Keratinocyte (primary cell): ENCODE data around the gene MPPED1. TPM values are rescaled to one million over a fixed set of nuclear protein-coding genes. Genes with fewer than 3 reads are reported as not detected.

Source experiments
- DNase-seq: peaks from one replicate; pipeline ENCODE4 v3.0.0-alpha.2; 2011; ENCODE audit warnings: low read depth, missing footprints, low spot score
- FAIRE-seq: peaks from 2 replicates; lab custom pipeline; 2011; peaks lifted over from hg19 to GRCh38; lab: Jason Lieb, UNC
- H2AFZ ChIP-seq: 2 replicates; pipeline ENCODE4 v1.6.0; 2012; ENCODE audit warnings: low read length, control low read depth, inconsistent platforms; ENCODE audit not compliant: control insufficient read depth
- H3K27ac ChIP-seq: 2 replicates; pipeline ENCODE4 v1.5.1; 2011; ENCODE audit warnings: low read length; ENCODE audit not compliant: control insufficient read depth, insufficient read depth
- H3K27me3 ChIP-seq: 3 replicates; pipeline ENCODE4 v1.6.0; 2011; ENCODE audit warnings: low read length; ENCODE audit not compliant: control insufficient read depth, insufficient read depth; ENCODE audit errors: extremely low read depth
- H3K36me3 ChIP-seq, 2 experiments: 2 replicates in 1 of 2; 3 replicates in 1 of 2; pipeline ENCODE4 v1.5.1; 2011; ENCODE audit warnings: low read length in 2 of 2, mild to moderate bottlenecking in 1 of 2; ENCODE audit not compliant: control insufficient read depth in 2 of 2, insufficient read depth in 2 of 2; ENCODE audit errors: extremely low read depth in 1 of 2
- H3K4me1 ChIP-seq: 3 replicates; pipeline ENCODE4 v1.5.1; 2011; ENCODE audit warnings: low read length; ENCODE audit not compliant: control insufficient read depth, insufficient read depth; ENCODE audit errors: extremely low read depth
- H3K4me2 ChIP-seq: 3 replicates; pipeline ENCODE4 v1.6.0; 2011; ENCODE audit warnings: low read depth, low read length; ENCODE audit not compliant: control insufficient read depth, insufficient read depth; ENCODE audit errors: extremely low read depth
- H3K4me3 ChIP-seq, 3 experiments: fragments of 200-600 bp in 1 of 3; sonication (generic) in 1 of 3; 2 replicates in 2 of 3; 3 replicates in 1 of 3; pipeline ENCODE4 v1.5.1; 2011 to 2016; ENCODE audit warnings: low read length in 3 of 3, mild to moderate bottlenecking in 3 of 3, control low read depth in 2 of 3, inconsistent platforms in 1 of 3, low read depth in 1 of 3, mixed read lengths in 1 of 3, mixed run types in 1 of 3, moderate library complexity in 1 of 3; ENCODE audit not compliant: control insufficient read depth in 2 of 3, insufficient read depth in 2 of 3; ENCODE audit errors: extremely low read depth in 1 of 3
- H3K79me2 ChIP-seq: 2 replicates; pipeline ENCODE4 v1.6.0; 2012; ENCODE audit warnings: low read length; ENCODE audit not compliant: control insufficient read depth, insufficient read depth
- H3K9ac ChIP-seq: 3 replicates; pipeline ENCODE4 v1.6.0; 2011; ENCODE audit warnings: low read length; ENCODE audit not compliant: control insufficient read depth, insufficient read depth; ENCODE audit errors: extremely low read depth
- H3K9me1 ChIP-seq: 3 replicates; pipeline ENCODE4 v1.6.0; 2011; ENCODE audit warnings: low read length; ENCODE audit not compliant: control insufficient read depth, insufficient read depth; ENCODE audit errors: extremely low read depth
- H3K9me3 ChIP-seq: 2 replicates; pipeline ENCODE4 v1.5.1; 2012; ENCODE audit warnings: low read depth, low read length; ENCODE audit not compliant: control insufficient read depth
- H4K20me1 ChIP-seq: 3 replicates; pipeline ENCODE4 v1.6.0; 2011; ENCODE audit warnings: low read length; ENCODE audit not compliant: control insufficient read depth, insufficient read depth; ENCODE audit errors: extremely low read depth
- EZH2 ChIP-seq: IDR thresholded peaks from one replicate; pipeline ENCODE4 v1.6.1; 2012; ENCODE audit warnings: inconsistent platforms, mild to moderate bottlenecking, low read length, moderate library complexity
- dilution Hi-C: fragments of 300-500 bp; cut with MboI; formaldehyde crosslinking; loops from one replicate; pipeline ENCODE4 v1.7.0; 2020; ENCODE audit warnings: low sequenced_read_pairs; ENCODE audit not compliant: extremely low pct_ligation_motif_present
- polyA plus RNA-seq, 5 experiments: library from polyadenylated mRNA; depleted of rRNA in 3 of 5; stranded (reverse) in 3 of 5; stranded (forward) in 1 of 5; unstranded in 1 of 5; fragments of >200 nt; gene quantifications; 1 replicate in 1 of 5; 2 replicates in 3 of 5; 3 replicates in 1 of 5; pipeline versions ENCODE4 v1.2.1 to v1.2.3, GENCODE V29; 2011 to 2012; ENCODE audit warnings: missing spikeins in 2 of 5, low read depth in 1 of 5, low replicate concordance in 1 of 5
- TF ChIP-seq, protein P1 (sequence below), 3 experiments: IDR thresholded peaks in 1 of 3; conservative IDR thresholded peaks in 1 of 3; optimal IDR thresholded peaks in 1 of 3; 2 replicates in 2 of 3; 3 replicates in 1 of 3; pipeline versions ENCODE3 to v1.5.1; 2011; ENCODE audit warnings: low read length in 3 of 3, mild to moderate bottlenecking in 3 of 3, moderate library complexity in 2 of 3, control low read depth in 1 of 3, inconsistent platforms in 1 of 3; ENCODE audit not compliant: insufficient read depth in 2 of 3; ENCODE audit errors: extremely low read depth in 1 of 3

The MPPED1 gene
- polyA plus RNA-seq, 1 donor (not counting 4 experiments of a cell fraction or from before 2014, with no cell fraction given): not detected

DNA sequence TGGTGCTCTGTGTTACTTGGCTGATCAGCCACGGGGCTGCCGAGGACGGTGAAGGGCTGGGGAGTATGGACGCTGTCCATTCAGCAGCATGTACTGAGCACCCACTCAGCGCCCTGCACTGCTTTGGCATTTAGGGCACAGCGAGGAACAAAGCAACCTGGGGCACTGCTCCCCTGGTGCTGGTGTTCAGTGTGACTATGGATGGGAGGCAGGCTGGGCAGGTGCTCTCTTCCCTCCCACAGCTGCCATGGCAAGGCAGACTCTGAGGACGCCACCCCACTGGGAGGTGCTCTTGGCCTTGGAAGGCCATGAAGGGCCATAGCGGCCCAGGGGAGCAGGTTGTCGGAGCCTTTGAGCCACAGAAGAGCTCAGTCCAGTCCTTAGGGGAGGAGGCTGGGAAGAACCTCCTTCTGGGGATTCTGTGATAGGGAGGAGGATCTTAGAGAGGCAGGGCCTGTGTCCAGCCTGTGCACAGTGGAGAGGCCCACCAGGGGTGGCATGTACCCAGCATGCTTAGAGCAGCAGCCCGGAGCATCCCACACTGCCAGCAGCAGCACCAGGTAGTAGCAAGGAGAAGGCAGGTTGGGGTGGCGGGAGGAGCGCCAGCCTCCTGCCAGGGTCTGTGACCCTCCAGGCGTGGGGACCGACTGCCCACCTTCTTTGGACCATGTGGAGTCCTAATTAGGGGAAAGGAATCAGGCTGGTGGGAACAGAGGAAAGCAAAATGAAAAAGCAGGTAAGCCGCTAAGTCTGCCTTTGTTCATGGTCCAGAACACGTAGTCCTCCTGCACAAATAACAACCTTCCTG lies 141.8 kb downstream of the MPPED1 start:
- dilution Hi-C loops: no loop called here
- Histone ChIP-seq H3K27me3 (no peaks in the 10 kb centered on the region), H3K4me2 (no peak overlapping the region), H3K79me2 (no peaks in the 10 kb centered on the region), H3K9me3 (no peaks in the 10 kb centered on the region), H3K9me1 (no peaks in the 10 kb centered on the region), H3K4me3 (no peak overlapping the region), H2AFZ (no peak overlapping the region), H3K27ac (no peak overlapping the region), H3K4me1 (no peaks in the 10 kb centered on the region), H3K36me3 (no peaks in the 10 kb centered on the region), H4K20me1 (no peaks in the 10 kb centered on the region), H3K9ac (no peak overlapping the region)
- DNase-seq (no peak), FAIRE-seq (no peak)
- TF ChIP-seq EZH2: no peak

- H3K36me3 ChIP-seq: no peaks in the 10 kb centered on the region
These were observed 142.4 kb downstream of the MPPED1 start for GRCh38 chr22:43554259-43554636.

More at GRCh38 chr22:43554259-43554636, 142.4 kb downstream of the MPPED1 start:
- TF ChIP-seq, protein P1, sequence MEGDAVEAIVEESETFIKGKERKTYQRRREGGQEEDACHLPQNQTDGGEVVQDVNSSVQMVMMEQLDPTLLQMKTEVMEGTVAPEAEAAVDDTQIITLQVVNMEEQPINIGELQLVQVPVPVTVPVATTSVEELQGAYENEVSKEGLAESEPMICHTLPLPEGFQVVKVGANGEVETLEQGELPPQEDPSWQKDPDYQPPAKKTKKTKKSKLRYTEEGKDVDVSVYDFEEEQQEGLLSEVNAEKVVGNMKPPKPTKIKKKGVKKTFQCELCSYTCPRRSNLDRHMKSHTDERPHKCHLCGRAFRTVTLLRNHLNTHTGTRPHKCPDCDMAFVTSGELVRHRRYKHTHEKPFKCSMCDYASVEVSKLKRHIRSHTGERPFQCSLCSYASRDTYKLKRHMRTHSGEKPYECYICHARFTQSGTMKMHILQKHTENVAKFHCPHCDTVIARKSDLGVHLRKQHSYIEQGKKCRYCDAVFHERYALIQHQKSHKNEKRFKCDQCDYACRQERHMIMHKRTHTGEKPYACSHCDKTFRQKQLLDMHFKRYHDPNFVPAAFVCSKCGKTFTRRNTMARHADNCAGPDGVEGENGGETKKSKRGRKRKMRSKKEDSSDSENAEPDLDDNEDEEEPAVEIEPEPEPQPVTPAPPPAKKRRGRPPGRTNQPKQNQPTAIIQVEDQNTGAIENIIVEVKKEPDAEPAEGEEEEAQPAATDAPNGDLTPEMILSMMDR (optimal IDR thresholded peaks at IDR 0.05 in 1 of 3, IDR thresholded peaks at IDR 0.05 in 1 of 3, conservative IDR thresholded peaks at IDR 0.05 in 1 of 3; ENCODE audit: extremely low read depth in 1 of 3, insufficient read depth in 2 of 3, low read length in 3 of 3): no peak
- TF ChIP-seq EZH2: no peak
- Histone ChIP-seq H3K4me2 (no peak overlapping the region), H3K9me1 (no peaks in the 10 kb centered on the region), H3K4me1 (no peaks in the 10 kb centered on the region), H3K27me3 (no peaks in the 10 kb centered on the region), H3K9ac (no peak overlapping the region), H2AFZ (no peak overlapping the region), H3K4me3 (no peak overlapping the region), H3K27ac (no peak overlapping the region), H3K9me3 (no peaks in the 10 kb centered on the region), H4K20me1 (no peaks in the 10 kb centered on the region), H3K79me2 (no peaks in the 10 kb centered on the region)
- dilution Hi-C loops: no loop called here
- FAIRE-seq (no peak), DNase-seq (no peak)
